GM12801 (cell line): Measurements from ENCODE around the gene C6orf120.

Source experiments
- CTCF ChIP-seq: IDR thresholded peaks from one replicate; pipeline ENCODE4 v1.5.1; 2011; ENCODE audit warnings: control low read depth; ENCODE audit not compliant: insufficient read length; ENCODE audit errors: extremely low read depth

C6orf120 gene

GRCh38 chr6:169701954-169702839 lies at the start of gene C6orf120, which contains the start of gene WDR27:
C6orf120 (plus strand) TSS chr6:169702126; CDS start chr6:169702460, 334 bp downstream.
WDR27 (minus strand) TSS chr6:169702029; CDS start chr6:169689005, 13,024 bp downstream.
- TF ChIP-seq CTCF = no peak

DNA sequence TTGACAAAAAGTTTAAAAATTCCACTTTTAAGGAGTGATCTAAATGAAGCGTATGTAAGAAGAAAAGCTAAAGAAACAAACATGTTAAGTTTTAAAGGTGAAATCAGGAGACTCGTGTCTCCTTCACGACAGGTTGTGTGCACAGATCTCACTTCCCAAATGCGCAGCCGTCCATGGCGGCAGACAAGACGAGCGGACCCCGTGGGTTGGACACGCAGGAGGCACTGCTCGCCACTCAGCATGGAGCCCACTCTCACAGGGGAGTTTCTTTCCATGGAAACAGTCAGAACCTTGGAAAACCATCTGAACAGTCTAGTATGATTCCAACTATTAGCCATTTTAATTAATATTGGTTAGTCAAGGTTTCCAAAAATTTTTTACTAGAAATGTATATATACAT lies 49.0 kb upstream of the C6orf120 start:
- TF ChIP-seq CTCF = no peak

DNA sequence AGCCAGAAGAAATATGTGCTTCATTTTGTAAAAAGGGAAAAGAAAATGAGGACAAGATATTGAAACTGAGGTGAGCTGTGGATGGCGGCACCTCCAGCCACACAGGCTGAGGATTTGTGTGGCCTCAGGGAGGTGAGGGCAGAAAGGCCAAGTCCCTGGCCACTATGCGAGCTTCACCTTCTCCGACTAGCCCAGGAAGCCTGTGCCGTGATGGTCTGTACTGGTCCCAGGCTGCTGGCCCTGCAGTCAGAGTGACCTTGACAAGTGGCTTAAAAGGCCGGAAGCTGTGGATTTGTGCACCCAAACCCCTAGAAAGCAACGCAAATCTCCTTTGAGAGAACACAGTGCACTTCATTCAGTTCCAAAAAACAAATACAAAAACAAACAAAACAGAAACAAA lies 48.2 kb upstream of the C6orf120 start:
- TF ChIP-seq CTCF = no peak

DNA sequence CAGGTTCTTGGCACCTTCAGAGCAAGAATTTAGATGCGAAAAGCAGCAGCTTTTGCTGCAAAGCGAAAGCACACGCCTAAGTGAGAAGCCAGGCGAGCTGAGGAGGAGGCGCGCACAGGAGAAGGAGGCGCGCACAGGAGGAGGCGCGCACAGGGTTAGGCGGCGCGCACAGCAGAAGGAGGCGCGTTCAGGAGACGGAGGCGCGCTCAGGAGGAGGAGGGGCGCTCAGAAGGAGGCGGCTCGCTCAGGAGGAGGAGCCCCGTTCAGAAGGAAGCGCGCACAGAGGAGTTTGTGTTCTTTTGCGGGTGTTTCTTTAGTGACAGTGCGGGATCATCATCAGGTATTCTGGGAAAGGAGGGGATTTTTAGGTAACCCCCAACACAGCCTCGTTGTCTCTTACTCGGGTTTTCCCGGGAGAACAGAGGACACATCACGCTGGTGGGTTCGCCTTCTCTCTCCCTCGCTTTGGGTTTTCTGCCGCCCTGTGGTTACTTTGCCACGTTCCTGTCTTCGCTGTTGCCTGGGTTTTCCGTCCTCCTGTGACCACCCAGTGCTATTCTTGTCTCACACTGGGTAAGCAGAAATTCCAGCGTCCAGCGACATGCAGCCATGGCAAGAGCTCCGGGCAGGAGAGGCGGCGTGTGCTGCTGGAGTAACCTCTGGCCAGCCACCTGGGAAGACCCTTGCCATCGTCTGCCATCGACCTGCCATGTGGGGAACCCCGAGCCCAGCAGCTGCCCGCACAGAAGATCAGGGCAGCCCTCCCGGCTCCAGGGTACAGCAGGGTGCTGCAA lies 47.1 kb upstream of the C6orf120 start:
- TF ChIP-seq CTCF = no peak

GRCh38 chr6:169656546-169657283 lies 45.2 kb upstream of the C6orf120 start:
- TF ChIP-seq CTCF = no peak

DNA sequence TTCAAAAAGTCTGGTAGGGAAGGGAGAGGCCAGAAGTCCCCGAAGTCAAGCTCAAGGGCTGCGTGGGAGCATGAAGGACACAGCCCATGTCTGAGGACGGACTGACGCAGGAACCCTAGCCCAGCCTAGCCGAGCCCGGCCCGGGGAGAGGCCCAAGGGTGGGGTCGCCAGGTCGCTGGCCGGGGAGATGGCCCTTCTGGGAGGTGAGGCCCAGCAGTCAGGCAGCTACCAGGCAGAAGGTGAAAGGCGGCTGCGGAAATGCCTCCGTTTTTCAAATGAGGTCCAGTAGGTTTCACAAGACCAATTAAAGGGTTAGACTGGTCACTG lies 44.7 kb upstream of the C6orf120 start:
- TF ChIP-seq CTCF = no peak

GRCh38 chr6:169659820-169660610 lies 41.9 kb upstream of the C6orf120 start:
- no peak for TF ChIP-seq CTCF
